ENCODE measurements around the gene DIO3. TPM values are rescaled to one million over a fixed set of nuclear protein-coding genes. Genes with fewer than 3 reads are reported as not detected.
"Not testable (repeated sequence)": the region's sequence is repeated elsewhere in the genome, so short reads cannot be mapped to it uniquely, and the experiment has no call there.

The DIO3 gene
- polyA plus RNA-seq, 1 donor from 2014 or later: 49.2 TPM

DNA sequence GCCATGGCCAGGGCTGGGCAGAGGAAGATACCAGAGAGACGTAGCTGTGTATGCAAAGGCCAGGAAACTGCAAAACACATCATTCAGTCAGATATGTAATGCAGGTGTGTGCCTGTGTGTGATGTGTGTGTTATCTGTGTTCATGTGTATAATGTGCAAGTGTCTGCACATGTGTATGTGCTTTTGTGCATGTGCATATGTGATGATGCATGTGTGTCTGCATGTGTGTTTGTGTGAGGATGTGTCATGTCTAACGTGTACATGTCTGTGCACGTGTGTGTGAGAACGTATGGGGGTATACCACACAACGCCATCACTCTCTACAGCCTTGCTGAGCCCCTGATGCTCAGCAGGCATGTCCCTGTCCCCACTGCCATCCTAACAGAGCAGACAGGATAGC is 9.7 kb downstream of the DIO3 start:
- Histone ChIP-seq H3K36me3 (ENCODE audit: insufficient read depth, low read length) (no peaks in the 10 kb centered on the region), H3K9ac (ENCODE audit: low read length) (no peak overlapping the region), H3K27ac (ENCODE audit: low read length) (no peak overlapping the region), H3K4me3 (ENCODE audit: low read length) (no peak overlapping the region), H3F3A (ENCODE audit: insufficient read depth, low read length, poor library complexity, severe bottlenecking) (no peaks in the 10 kb centered on the region), H3K4me2 (ENCODE audit: low read length) (no peak overlapping the region), H2AFZ (ENCODE audit: low read depth, low read length) (no peak overlapping the region), H3K79me2 (replicated peaks; ENCODE audit: insufficient read depth, low read length) (no peaks in the 10 kb centered on the region), H4K20me1 (ENCODE audit: insufficient read depth) (no peaks in the 10 kb centered on the region), H3K9me3 (ENCODE audit: low read length) (no peaks in the 10 kb centered on the region), H3K9me2 (ENCODE audit: insufficient read depth, low read length) (no peaks in the 10 kb centered on the region), H3K27me3 (ENCODE audit: insufficient read depth, low read depth, low read length) (peaks cover 12% of the 10 kb centered on the region)
- no peak for TF ChIP-seq MXI1 (conservative IDR thresholded peaks at IDR 0.05; ENCODE audit: poor library complexity, severe bottlenecking)
- TF ChIP-seq REST (IDR thresholded peaks at IDR 0.05; ENCODE audit: borderline replicate concordance): no peak
- no peak for TF ChIP-seq POLR2AphosphoS5 (IDR thresholded peaks at IDR 0.05)
- TF ChIP-seq TAF1 (IDR thresholded peaks at IDR 0.05; ENCODE audit: low read depth): no peak
- no peak for TF ChIP-seq CTCF (IDR thresholded peaks at IDR 0.05; ENCODE audit: poor library complexity, severe bottlenecking)
- no peak for TF ChIP-seq EZH2 (IDR thresholded peaks at IDR 0.05; ENCODE audit: borderline replicate concordance, insufficient read depth, low read length, poor library complexity, severe bottlenecking)
- no peak for TF ChIP-seq RAD21 (conservative IDR thresholded peaks at IDR 0.05)
- TF ChIP-seq SMC3 (conservative IDR thresholded peaks at IDR 0.05; ENCODE audit: poor library complexity): no peak
- no peak for TF ChIP-seq EP300 (conservative IDR thresholded peaks at IDR 0.05; ENCODE audit: poor library complexity, severe bottlenecking)

DNA sequence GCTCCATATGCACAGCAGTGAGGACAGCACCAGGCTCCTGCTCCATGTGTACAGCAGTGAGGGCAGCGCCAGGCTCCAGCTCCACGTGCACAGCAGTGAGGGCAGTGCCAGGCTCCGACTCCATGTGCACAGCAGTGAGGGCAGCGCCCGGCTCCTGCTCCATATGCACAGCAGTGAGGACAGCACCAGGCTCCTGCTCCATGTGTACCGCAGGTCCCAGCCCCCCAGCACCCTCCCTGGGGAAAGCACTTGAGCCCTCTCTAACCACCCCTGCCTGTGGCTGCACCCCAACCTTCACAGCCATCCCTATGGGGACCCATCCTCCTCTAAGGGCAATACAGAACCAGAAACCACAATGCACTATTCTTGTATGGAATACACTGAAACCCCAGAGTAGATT is 11.2 kb downstream of the DIO3 start:
- not testable (repeated sequence) for H2AFZ ChIP-seq (ENCODE audit: low read depth, low read length); H3K4me3 ChIP-seq (ENCODE audit: low read length); H4K20me1 ChIP-seq (ENCODE audit: insufficient read depth); H3K9me3 ChIP-seq (ENCODE audit: low read length); H3K27ac ChIP-seq (ENCODE audit: low read length); H3K9ac ChIP-seq (ENCODE audit: low read length); H3F3A ChIP-seq (ENCODE audit: insufficient read depth, low read length, poor library complexity, severe bottlenecking); H3K36me3 ChIP-seq (ENCODE audit: insufficient read depth, low read length); H3K27me3 ChIP-seq (ENCODE audit: insufficient read depth, low read depth, low read length); H3K79me2 ChIP-seq (replicated peaks; ENCODE audit: insufficient read depth, low read length); H3K9me2 ChIP-seq (ENCODE audit: insufficient read depth, low read length); H3K4me2 ChIP-seq (ENCODE audit: low read length)

- Histone ChIP-seq H3K9me2 (ENCODE audit: insufficient read depth, low read length) (no peaks in the 10 kb centered on the region), H3K4me2 (ENCODE audit: low read length) (no peak overlapping the region), H4K20me1 (ENCODE audit: insufficient read depth) (no peaks in the 10 kb centered on the region), H3K27ac (ENCODE audit: low read length) (no peak overlapping the region), H3K79me2 (replicated peaks; ENCODE audit: insufficient read depth, low read length) (no peaks in the 10 kb centered on the region), H3K9me3 (ENCODE audit: low read length) (no peaks in the 10 kb centered on the region), H2AFZ (ENCODE audit: low read depth, low read length) (no peak overlapping the region), H3K27me3 (ENCODE audit: insufficient read depth, low read depth, low read length) (no peaks in the 10 kb centered on the region), H3F3A (ENCODE audit: insufficient read depth, low read length, poor library complexity, severe bottlenecking) (no peaks in the 10 kb centered on the region), H3K9ac (ENCODE audit: low read length) (no peak overlapping the region), H3K36me3 (ENCODE audit: insufficient read depth, low read length) (no peaks in the 10 kb centered on the region), H3K4me3 (ENCODE audit: low read length) (no peak overlapping the region)
- TF ChIP-seq EP300 (conservative IDR thresholded peaks at IDR 0.05; ENCODE audit: poor library complexity, severe bottlenecking) (no peak), MXI1 (conservative IDR thresholded peaks at IDR 0.05; ENCODE audit: poor library complexity, severe bottlenecking) (no peak), EZH2 (IDR thresholded peaks at IDR 0.05; ENCODE audit: borderline replicate concordance, insufficient read depth, low read length, poor library complexity, severe bottlenecking) (no peak), POLR2AphosphoS5 (IDR thresholded peaks at IDR 0.05) (no peak), REST (IDR thresholded peaks at IDR 0.05; ENCODE audit: borderline replicate concordance) (no peak), SMC3 (conservative IDR thresholded peaks at IDR 0.05; ENCODE audit: poor library complexity) (no peak), CTCF (IDR thresholded peaks at IDR 0.05; ENCODE audit: poor library complexity, severe bottlenecking) (no peak), TAF1 (IDR thresholded peaks at IDR 0.05; ENCODE audit: low read depth) (no peak), RAD21 (conservative IDR thresholded peaks at IDR 0.05) (no peak)
These were observed 12.0 kb downstream of the DIO3 start for GRCh38 chr14:101573289-101573688.

Measured in neural cell (in vitro differentiated cells).